Panc1 (cell line): Measurements from ENCODE around the gene LPP.

Experiments used
- POLR2AphosphoS5 ChIP-seq: IDR thresholded peaks from 2 replicates; pipeline ENCODE4 v1.6.1; 2012; ENCODE audit warnings: mild to moderate bottlenecking, low read depth, low read length, moderate library complexity
- SIN3A ChIP-seq: IDR thresholded peaks from 2 replicates; pipeline ENCODE4 v1.6.1; 2012; ENCODE audit warnings: low read depth, mild to moderate bottlenecking, low read length, moderate library complexity, borderline replicate concordance; ENCODE audit not compliant: insufficient read depth
- TF ChIP-seq, protein P1 (sequence below): fragments of 450-650 bp; IDR thresholded peaks from 2 replicates; pipeline ENCODE4 v1.5.1; 2017; ENCODE audit warnings: mild to moderate bottlenecking
- TF ChIP-seq, protein P2 (sequence below), 2 experiments: IDR thresholded peaks; 2 replicates each; pipeline ENCODE4 v1.6.1; 2011 to 2012; ENCODE audit warnings: low read depth in 2 of 2, control low read depth in 1 of 2, low read length in 1 of 2, mild to moderate bottlenecking in 1 of 2, moderate library complexity in 1 of 2; ENCODE audit not compliant: insufficient read depth in 1 of 2

DNA sequence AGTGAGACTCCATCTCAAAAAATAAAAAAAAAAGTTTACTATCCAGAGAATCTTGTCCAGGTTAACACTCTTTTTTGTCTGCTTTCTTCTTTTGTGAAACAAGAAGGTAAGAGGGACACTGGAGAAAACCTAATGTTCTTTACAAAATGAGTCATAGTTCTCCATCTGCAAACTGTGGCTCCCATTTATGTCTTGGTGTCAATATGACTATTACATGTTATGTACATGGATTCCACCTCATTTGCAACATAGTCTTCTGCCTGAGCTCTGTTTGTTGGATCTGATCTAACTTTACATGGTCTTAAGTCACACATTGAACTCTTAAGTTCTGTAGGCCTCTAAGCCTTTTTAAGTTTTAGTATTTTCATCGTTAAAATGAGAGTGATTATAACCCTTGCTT, 596.7 kb downstream of the LPP start:
- TF ChIP-seq, protein P1, sequence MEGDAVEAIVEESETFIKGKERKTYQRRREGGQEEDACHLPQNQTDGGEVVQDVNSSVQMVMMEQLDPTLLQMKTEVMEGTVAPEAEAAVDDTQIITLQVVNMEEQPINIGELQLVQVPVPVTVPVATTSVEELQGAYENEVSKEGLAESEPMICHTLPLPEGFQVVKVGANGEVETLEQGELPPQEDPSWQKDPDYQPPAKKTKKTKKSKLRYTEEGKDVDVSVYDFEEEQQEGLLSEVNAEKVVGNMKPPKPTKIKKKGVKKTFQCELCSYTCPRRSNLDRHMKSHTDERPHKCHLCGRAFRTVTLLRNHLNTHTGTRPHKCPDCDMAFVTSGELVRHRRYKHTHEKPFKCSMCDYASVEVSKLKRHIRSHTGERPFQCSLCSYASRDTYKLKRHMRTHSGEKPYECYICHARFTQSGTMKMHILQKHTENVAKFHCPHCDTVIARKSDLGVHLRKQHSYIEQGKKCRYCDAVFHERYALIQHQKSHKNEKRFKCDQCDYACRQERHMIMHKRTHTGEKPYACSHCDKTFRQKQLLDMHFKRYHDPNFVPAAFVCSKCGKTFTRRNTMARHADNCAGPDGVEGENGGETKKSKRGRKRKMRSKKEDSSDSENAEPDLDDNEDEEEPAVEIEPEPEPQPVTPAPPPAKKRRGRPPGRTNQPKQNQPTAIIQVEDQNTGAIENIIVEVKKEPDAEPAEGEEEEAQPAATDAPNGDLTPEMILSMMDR: no peak
- TF ChIP-seq, protein P2, sequence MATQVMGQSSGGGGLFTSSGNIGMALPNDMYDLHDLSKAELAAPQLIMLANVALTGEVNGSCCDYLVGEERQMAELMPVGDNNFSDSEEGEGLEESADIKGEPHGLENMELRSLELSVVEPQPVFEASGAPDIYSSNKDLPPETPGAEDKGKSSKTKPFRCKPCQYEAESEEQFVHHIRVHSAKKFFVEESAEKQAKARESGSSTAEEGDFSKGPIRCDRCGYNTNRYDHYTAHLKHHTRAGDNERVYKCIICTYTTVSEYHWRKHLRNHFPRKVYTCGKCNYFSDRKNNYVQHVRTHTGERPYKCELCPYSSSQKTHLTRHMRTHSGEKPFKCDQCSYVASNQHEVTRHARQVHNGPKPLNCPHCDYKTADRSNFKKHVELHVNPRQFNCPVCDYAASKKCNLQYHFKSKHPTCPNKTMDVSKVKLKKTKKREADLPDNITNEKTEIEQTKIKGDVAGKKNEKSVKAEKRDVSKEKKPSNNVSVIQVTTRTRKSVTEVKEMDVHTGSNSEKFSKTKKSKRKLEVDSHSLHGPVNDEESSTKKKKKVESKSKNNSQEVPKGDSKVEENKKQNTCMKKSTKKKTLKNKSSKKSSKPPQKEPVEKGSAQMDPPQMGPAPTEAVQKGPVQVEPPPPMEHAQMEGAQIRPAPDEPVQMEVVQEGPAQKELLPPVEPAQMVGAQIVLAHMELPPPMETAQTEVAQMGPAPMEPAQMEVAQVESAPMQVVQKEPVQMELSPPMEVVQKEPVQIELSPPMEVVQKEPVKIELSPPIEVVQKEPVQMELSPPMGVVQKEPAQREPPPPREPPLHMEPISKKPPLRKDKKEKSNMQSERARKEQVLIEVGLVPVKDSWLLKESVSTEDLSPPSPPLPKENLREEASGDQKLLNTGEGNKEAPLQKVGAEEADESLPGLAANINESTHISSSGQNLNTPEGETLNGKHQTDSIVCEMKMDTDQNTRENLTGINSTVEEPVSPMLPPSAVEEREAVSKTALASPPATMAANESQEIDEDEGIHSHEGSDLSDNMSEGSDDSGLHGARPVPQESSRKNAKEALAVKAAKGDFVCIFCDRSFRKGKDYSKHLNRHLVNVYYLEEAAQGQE (IDR thresholded peaks at IDR 0.05; ENCODE audit: insufficient read depth in 1 of 2, low read depth in 2 of 2, low read length in 1 of 2): no peak
- TF ChIP-seq POLR2AphosphoS5 (no peak), SIN3A (no peak)
